ENCODE results near the gene ZNF423.

ZNF423 gene

DNA sequence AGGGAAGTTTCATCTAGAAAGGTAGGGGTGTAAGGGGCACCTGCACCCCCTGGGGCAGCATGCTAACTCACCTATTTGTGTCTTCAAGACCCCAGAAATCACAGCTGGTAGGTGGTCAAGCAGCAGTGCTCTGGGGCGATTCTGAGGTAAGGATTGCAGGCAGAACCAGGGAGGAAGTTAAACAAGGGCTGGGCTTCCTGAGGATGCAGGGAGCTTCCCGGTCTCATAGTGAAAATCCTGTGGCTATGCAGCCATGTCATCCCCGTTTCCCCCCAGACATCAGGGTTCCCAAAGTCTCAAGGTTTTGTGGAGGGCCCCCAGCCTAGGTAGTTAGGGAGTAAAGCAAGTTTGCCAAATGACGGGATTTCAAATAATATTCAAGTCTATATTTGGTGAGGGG lies 403.8 kb downstream of the ZNF423 start:
- DNase-seq: no peak

DNA sequence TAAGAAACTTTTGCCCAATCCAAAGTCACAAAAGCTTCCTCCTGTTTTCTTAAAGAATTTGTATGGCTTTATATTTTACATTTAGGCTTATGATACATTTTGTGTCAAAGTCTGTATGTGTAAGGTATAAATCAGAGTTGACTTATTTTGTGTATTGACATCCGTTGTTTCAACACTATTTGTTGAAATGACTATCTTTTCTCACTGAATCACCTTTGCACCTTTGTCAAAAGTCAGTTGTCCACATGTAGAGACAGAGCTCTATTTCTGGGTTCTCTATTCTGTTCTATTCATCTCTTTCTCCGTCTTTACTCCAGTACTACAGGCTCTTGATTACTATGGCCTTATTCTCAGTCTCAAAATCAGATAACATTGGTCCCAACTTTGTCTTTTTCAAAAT lies 409.1 kb downstream of the ZNF423 start:
- no peak for DNase-seq

DNA sequence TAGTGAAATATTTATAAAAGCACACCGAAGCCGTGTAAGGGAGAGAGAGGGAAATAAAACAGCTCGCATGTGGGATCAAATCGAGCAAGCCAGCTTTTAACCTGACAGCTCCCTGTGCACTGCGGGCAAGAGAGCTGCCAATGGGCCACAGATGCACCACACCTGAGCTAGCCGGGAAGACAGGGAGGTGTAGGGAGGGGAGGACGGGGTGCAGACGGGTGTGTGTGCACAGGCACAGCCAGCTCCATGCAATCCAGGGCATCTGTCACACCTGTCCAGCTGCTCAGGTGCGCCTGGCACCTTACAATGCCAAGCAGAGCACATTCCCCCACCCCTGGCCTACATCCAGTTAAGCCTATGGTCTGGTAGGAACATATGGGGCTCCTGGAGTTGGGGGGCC lies 412.3 kb downstream of the ZNF423 start:
- DNase-seq: no peak

DNA sequence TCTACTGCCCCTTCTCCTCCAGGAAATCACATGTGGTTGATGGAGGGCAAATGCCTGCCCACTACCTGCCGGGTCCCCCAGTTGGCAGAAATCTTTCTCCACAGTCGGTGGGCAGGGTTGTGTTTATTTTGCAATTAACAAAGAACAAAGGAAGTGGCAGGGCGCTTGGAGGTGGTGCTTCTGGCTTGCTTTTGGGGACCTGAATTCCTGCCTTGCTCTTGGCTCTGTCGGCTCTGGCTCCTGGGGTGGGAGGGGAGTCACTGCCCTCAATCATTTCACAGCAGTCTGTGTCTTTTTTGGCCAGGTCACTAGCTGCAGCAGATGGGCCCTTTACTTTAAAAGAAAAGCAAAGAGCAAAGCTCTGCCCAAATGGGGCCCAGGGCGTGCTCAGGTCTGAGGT lies 413.1 kb downstream of the ZNF423 start:
- no peak for DNase-seq

DNA sequence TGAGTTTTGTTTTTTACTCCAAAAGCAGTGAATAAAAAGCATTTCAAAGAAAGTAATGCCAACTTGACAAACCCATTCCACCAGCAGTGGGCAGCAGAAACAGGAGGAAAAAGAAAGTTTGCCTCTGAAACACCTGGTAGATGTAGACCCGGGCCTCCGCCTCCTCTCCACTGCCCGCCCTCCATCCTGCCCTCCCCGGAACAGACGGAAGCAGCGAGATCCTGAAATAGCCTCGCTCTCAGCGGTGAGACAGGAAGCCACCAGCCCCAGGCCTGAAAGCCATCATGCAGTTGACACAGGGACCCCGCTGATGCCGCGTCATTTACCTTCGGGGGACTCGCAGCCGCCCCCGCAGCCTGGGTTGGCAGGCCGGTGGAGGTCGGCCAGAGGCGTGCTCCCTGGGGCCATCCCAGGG lies 414.5 kb downstream of the ZNF423 start:
- DNase-seq: no peak

DNA sequence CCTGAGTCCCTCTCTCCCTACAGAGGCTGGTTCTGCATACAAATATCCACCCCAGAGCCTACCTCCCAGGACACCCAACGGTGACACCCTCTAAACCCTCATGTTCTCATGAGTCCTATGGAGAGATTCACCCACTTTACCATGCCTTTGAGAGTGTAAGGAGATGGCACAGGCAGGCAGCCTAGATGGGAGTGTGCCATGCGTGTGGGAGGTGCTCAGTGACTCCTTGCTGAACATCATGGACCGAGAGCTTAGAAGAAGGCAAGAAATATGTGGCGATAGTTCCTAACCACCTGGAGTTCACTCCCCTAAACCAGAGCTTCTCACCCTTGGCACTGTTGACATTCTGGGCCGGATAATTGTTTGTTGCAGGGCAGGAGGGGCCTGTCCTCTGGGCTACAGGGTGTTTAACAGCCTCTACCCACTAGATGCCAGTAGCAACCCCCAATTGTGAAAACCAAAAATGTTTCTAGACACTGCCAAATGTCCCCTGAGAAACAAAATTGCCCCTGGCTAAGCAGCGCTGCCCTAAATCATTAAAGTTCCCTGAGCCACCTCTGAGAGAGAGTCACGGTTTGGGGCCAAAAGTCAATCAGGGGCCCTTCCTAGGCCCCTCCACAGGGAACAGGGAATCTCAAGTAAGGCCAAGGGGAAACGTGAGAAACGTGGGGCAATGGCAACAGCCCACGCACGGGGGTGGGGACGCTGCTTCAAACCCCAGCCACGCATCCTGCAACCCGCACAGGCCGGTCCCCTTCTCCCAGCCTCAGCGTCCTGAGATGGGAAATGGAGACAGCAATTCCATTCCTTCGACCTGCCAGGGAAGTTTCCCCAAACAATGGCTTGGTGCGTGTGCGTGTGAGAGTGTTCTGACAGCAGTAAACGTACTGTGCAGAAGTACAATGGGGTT lies 415.5 kb downstream of the ZNF423 start:
- DNase-seq: no peak

DNA sequence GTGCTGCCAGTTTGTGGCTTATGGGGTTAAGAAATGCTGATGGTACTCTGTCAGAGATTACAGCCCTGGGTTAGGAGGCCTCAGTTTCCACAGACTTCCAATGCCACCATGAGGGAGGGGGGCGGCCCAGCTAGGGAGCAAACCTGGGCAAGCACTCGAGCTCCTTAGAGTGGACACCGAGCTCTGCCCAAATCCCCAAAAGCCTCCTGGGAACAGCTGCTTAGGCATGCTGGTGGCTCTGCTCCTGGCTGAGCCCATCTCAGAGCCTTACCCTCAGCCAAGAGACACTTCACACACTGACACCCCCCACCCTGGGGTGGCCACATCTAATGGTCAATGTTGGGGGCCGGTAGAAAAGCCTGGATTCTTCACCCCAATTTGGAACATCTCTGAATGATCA lies 416.2 kb downstream of the ZNF423 start:
- no peak for DNase-seq

DNA sequence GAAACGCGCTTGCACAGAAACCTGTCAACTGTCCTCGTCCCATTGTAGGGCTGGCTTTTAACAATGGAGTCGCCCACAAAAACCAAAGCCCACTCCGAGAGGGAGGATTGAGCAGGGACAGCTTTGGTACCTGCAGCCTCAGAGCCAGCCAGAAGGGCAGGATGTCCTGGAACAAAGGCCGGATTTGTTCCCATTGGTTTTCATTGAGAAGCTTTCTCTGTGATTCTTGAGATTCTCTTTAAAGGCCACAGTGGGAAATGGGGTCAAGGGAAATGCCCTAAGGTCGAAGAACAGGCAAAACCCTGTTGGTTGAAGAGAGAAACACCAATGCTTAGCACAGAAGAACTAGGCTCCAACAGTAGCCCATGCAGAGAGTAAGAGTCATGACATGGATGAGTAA lies 416.9 kb downstream of the ZNF423 start:
- DNase-seq: no peak

Data from inflammatory macrophage (primary cell).